GM21526 (cell line): ENCODE results near the gene FBXO27.
"Not testable (repeated sequence)": the region's sequence is repeated elsewhere in the genome, so short reads cannot be mapped to it uniquely, and the experiment has no call there.

ENCODE experiments used
- ATAC-seq: cut with Tn5 transposase; IDR thresholded peaks from one replicate; pipeline ENCODE4 v1.9.1; 2021; ENCODE audit warnings: moderate library complexity; ENCODE audit not compliant: unreplicated experiment, low FRiP score

The FBXO27 gene

GRCh38 chr19:39046037-39046821, 13.9 kb upstream of the FBXO27 start:
- no peak for ATAC-seq

DNA sequence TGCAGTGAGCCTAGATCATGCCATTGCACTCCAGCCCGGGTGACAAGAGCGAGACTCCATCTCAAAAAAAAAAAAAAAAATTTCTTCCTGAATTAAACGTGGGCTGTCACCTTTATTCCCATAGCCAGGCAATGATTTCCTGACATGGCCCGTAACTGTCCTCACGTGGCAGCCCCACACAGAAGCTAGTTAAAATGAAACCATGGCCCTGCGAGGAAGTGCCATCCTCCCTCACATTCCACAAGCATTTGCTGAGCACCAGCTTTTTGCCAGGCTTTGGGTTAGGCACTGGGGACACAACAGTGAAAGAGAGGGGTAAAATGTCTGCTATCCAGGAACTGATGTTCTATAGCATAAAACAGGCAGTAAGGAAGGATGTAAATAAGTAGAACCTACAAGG, 13.2 kb upstream of the FBXO27 start:
- ATAC-seq = no peak

DNA sequence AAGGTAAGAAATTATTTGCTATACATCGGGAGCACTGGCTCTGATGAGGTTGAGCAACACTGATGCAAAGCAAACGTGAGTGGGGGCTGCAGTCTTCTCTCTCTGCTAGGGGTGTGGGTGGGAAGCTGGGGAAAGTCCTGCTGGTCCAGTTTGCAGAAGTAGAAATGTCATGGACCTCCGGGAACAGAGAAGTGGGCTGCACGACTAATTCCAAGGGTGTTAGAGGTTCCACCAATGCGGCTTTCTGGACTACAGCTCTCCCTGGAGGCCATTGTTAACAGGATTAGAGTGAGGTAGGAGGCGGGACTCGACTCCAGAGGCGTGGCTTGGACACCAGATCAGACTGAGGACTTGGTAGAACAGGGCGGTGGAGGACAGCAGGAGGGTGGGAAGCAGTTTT, 5.7 kb upstream of the FBXO27 start:
- ATAC-seq = no peak

DNA sequence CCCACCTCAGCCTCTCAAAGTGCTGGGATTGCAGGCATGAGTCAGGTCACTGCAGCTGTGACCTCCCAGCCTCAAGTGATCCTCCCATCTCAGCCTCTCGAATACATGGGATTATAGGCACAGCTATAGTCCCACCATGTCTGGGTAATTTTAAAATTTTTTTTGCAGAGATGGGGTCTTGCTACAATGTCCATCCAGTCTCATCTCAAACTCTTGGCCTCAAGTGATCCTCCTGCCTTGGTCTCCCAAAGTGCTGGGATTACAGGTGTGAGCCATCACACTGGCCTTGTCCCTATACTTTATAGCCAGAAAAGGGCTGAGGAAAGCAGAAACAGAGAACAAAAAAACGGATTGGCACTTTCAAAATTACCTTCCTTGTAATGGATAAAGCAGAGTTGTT, 4.8 kb upstream of the FBXO27 start:
- no peak for ATAC-seq

GRCh38 chr19:39036581-39036980, 4.2 kb upstream of the FBXO27 start:
- ATAC-seq = no peak

- no peak for ATAC-seq
Measured at GRCh38 chr19:39031368-39032062, 834 bp downstream of the FBXO27 start.

GRCh38 chr19:39030854-39031367, 1.4 kb downstream of the FBXO27 start:
- ATAC-seq = no peak

GRCh38 chr19:39024875-39025641, 7.3 kb downstream of the FBXO27 start:
- ATAC-seq = no peak

DNA sequence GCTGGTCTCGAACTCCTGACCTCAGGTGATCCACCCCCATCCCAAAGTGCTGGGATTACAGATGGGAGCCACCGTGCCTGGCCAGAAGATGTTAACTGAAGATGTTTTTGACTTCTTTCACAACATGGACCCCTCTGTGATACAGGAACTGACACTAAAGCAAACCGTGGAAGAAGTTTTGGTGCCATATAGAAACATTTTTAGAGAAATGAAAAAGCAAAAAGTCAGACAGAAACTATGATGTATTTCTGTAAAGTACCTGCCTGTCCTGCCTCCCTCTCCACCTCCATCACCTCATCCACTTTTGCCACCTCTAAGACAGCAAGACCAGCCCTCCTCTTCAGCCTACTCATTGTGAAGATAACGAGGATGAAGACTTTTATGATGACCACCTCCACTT, 11.3 kb downstream of the FBXO27 start:
- ATAC-seq = no peak

- no peak for ATAC-seq
Measured at GRCh38 chr19:39017646-39018045, 14.7 kb downstream of the FBXO27 start.

- no peak for ATAC-seq
Measured at GRCh38 chr19:39017026-39017425, 15.3 kb downstream of the FBXO27 start.

DNA sequence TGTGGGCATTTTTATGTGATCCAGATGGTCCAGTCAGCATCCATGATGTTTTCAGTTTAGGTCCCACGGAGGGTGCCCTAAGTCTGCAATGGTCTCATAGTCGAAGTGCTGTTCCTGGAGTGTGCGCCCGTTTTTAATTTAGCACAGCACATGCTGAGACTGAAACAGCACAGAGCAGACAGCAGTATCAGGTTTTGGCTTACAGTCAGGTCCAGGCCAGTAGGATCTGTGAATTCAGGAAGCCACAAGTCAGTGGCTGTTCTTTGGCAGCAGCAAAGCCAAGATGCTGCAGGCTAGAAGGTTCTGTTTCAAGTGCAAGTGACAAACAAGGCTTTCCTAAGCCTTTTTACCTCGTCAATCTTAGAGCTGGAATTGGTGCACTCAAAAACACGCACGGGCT, 18.3 kb downstream of the FBXO27 start:
- no peak for ATAC-seq

- no peak for ATAC-seq
Measured at GRCh38 chr19:39009001-39009400, 23.3 kb downstream of the FBXO27 start.

GRCh38 chr19:39008137-39008536, 24.2 kb downstream of the FBXO27 start:
- no peak for ATAC-seq

GRCh38 chr19:39007096-39007495, 25.3 kb downstream of the FBXO27 start:
- no peak for ATAC-seq

GRCh38 chr19:39004403-39004802, 27.9 kb downstream of the FBXO27 start:
- ATAC-seq = no peak

- no peak for ATAC-seq
Measured at GRCh38 chr19:39003796-39004195, 28.6 kb downstream of the FBXO27 start.

DNA sequence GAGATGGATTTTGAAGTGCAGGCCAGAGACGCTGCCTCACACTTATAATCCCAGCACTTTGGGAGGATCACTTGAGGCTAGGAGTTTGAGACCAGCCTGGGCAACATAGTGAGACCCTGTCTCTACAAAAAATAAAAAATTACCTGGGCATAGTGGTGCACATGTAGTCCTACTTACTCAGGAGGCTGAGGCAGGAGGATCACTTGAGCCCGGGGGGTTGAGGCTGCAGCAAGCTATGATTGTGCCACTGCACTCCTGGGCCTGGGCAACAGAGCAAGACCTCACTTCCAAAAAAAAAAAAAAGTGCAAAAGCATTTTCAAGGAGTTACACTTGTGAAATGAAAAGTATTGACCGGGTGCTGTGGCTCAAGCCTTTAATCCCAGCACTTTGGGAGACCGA, 29.2 kb downstream of the FBXO27 start:
- ATAC-seq = no peak

DNA sequence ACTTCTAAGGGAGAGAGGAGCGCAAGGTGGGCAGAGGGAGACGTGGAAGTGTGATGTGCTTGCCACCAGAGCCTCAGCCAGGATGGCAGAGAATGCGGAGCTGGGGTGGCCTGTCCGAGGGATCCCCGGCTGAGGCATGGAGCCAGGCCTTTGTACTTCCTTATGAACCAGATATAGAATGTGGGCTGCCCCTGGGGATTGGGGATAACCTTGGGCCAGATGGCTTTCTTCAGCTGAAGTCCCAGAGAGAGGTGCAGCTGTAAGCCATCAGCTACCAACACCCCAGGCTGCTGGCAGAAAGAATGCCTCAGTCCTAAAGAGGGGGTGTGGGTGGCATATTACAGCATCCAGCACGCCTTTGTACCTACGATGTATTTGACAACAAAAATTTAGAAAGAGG, 31.3 kb downstream of the FBXO27 start:
- no peak for ATAC-seq

DNA sequence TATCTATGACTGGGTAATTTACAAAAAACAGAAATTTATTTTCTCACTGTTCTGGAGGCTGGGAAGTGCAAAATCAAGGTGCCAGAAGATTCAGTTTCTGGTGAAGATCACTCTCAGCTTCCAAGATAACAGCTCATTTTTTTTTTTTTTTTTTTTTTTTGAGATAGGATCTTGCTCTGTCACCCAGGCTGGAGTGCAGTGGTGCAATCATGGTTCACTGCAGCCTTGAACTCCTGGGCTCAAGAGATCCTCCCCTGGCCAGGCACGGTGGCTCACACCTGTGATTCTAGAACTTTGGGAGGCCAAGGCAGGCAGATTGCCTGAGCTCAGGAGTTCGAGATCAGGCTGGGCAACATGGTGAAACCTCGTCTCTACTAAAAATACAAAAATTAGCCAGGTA, 34.8 kb downstream of the FBXO27 start:
- ATAC-seq = not testable (repeated sequence)

GRCh38 chr19:38993271-38993670, 39.1 kb downstream of the FBXO27 start:
- no peak for ATAC-seq
